Measurements from ENCODE around the gene SLC41A3.
"Not testable (repeated sequence)": the region's sequence is repeated elsewhere in the genome, so short reads cannot be mapped to it uniquely, and the experiment has no call there.

Gene SLC41A3

GRCh38 chr3:126107203-126107939, 23.4 kb upstream of the SLC41A3 start:
- in situ Hi-C loops (cut with MboI; ENCODE audit: low sequenced_read_pairs), result no loop called here

- in situ Hi-C loops (cut with MboI; ENCODE audit: low sequenced_read_pairs), result no loop called here
Measured at GRCh38 chr3:126106336-126107202, 22.6 kb upstream of the SLC41A3 start.

- in situ Hi-C loops (cut with MboI; ENCODE audit: low sequenced_read_pairs), result no loop called here
Measured at GRCh38 chr3:126105691-126106187, 21.8 kb upstream of the SLC41A3 start.

- in situ Hi-C loops (cut with MboI; ENCODE audit: low sequenced_read_pairs), result no loop called here
Measured at GRCh38 chr3:126104742-126105605, 21.1 kb upstream of the SLC41A3 start.

GRCh38 chr3:126104028-126104635, 20.2 kb upstream of the SLC41A3 start:
- in situ Hi-C loops (cut with MboI; ENCODE audit: low sequenced_read_pairs), result no loop called here

- in situ Hi-C loops (cut with MboI; ENCODE audit: low sequenced_read_pairs), result no loop called here
Measured at GRCh38 chr3:126103121-126104027, 19.4 kb upstream of the SLC41A3 start.

DNA sequence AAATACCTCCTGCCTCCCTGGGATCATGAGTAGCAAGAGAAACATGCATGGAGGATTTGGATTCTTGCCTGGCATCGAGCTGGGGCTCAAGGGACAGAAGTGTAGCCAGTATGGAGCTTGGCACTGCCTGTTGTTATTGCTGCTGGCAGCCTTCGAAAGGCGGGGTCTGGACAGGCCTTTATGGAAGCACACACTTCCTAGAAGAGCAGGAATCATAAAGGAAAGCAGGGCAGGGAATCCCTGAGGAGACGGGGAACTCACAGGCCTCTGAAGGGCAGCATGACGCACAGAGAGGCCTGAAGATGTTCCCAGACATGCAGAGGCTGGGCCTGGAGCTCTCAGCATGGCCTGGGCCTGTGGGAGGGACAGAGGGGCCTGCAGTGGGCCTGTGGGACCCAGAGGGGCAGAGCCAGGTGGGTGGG, 18.6 kb upstream of the SLC41A3 start:
- in situ Hi-C loops (cut with MboI; ENCODE audit: low sequenced_read_pairs), result no loop called here

- in situ Hi-C loops (cut with MboI; ENCODE audit: low sequenced_read_pairs), result no loop called here
Measured at GRCh38 chr3:126102011-126102410, 18.1 kb upstream of the SLC41A3 start.

GRCh38 chr3:126101521-126101982, 17.6 kb upstream of the SLC41A3 start:
- in situ Hi-C loops (cut with MboI; ENCODE audit: low sequenced_read_pairs), result no loop called here

DNA sequence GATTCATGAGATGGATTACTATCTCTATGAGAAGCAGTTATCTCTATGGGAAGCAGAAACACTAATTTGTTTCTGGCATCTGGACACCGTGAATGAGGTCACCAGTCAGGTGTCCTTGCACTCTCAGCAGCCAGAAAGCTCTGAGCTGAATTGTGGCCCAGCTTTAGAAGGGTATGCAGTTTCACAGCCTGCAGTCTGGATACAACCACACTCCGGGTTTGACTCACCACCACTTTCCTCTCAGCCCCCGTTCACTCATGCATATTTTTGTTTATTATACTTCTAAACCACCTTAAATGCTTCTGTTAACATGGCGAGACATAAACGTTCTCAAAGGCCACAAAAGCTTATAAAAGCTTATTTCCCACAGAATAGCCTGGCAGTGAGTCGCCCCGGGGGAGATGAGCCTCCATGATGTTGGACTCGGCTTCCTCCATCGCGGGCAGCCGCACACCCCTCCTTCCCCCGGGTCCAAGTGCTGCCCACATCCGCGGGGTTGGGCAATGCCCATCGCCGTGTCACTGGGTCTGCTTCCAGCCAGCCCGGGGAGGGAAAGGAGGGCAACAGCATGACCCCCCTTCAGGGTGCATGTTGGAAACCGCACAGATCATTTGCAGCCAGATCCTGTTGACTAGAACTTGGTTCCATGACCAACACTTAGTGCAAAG, 16.8 kb upstream of the SLC41A3 start:
- in situ Hi-C loops (cut with MboI; ENCODE audit: low sequenced_read_pairs), result no loop called here

DNA sequence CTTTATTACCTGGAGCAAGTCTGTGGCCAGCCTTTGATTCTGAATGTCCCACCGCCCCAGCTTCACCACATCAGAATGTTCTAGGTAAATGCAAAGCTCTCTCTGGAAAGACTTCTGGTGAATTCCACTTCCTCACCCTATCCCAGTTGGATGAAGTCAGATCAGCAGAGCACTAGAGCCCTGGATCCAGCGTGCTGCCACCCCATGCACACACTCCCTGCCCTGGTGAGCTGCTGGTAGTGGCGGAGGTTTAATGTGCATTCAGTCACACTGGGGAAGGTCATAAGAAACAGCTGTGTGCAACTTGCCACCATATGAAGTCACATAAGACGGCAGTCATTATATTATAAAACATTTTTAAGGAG, 16.3 kb upstream of the SLC41A3 start:
- in situ Hi-C loops (cut with MboI; ENCODE audit: low sequenced_read_pairs), result no loop called here

GRCh38 chr3:126098391-126098858, 14.5 kb upstream of the SLC41A3 start:
- in situ Hi-C loops (cut with MboI; ENCODE audit: low sequenced_read_pairs), result no loop called here

- in situ Hi-C loops (cut with MboI; ENCODE audit: low sequenced_read_pairs), result no loop called here
Measured at GRCh38 chr3:126097801-126098200, 13.9 kb upstream of the SLC41A3 start.

GRCh38 chr3:126096274-126096673, 12.3 kb upstream of the SLC41A3 start:
- in situ Hi-C loops (cut with MboI; ENCODE audit: low sequenced_read_pairs), result not testable (repeated sequence)

DNA sequence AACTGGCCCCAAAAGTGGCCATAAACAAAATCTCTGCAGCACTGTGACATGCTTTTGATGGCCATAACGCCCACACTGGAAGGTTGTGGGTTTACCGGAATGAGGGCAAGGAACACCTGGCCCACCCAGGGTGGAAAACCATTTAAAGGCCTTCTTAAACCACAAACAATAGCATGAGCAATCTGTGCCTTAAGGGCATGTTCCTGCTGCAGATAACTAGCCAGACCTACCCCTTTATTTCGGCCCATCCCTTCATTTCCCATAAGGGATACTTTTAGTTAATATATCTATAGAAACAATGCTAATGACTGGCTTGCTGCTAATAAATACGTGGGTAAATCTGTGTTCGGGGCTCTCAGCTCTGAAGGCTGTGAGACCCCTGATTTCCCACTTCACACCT, 8.2 kb upstream of the SLC41A3 start:
- in situ Hi-C loops (cut with MboI; ENCODE audit: low sequenced_read_pairs), result not testable (repeated sequence)

- in situ Hi-C loops (cut with MboI; ENCODE audit: low sequenced_read_pairs), result no loop called here
Measured at GRCh38 chr3:126087552-126088175, 3.7 kb upstream of the SLC41A3 start.

- in situ Hi-C loops (cut with MboI; ENCODE audit: low sequenced_read_pairs), result no loop called here
Measured at GRCh38 chr3:126085841-126086240, 1.9 kb upstream of the SLC41A3 start.

GRCh38 chr3:126085276-126085675, 1.4 kb upstream of the SLC41A3 start:
- in situ Hi-C loops (cut with MboI; ENCODE audit: low sequenced_read_pairs), result no loop called here

All from HL-60/S4 treated with phorbol 12-myristate 13-acetate at 8.2 ng/mL for 4 days and 3 days (cell line).